Gastroesophageal sphincter (tissue), 4 donors: ENCODE data around the gene FBXO42. TPM values are rescaled to one million over a fixed set of nuclear protein-coding genes. Genes with fewer than 3 reads are reported as not detected.
"Not testable (repeated sequence)": the region's sequence is repeated elsewhere in the genome, so short reads cannot be mapped to it uniquely, and the experiment has no call there.

Experiments
- ATAC-seq: fragments of 150-250 bp; one replicate; pipeline ENCODE4 v1.9.1; 2016; ENCODE audit warnings: mild to moderate bottlenecking, moderate library complexity
- H3K27ac ChIP-seq, 4 donors: fragments of 200-600 bp; sonication (generic) in 3 of 4; 1 replicate in 3 of 4; 2 replicates in 1 of 4; pipeline ENCODE4 v1.5.1; 2016 to 2019
- H3K27me3 ChIP-seq: fragments of 200-600 bp; sonication (generic); one replicate; pipeline ENCODE4 v1.5.1; 2019
- H3K36me3 ChIP-seq, 2 donors: fragments of 200-600 bp; sonication (generic); one replicate each; pipeline ENCODE4 v1.5.1; 2019; ENCODE audit warnings: control low read depth in 1 of 2
- H3K4me1 ChIP-seq, 3 donors: fragments of 200-600 bp; sonication (generic); 1 replicate in 2 of 3; 2 replicates in 1 of 3; pipeline ENCODE4 v1.5.1; 2016 to 2019; ENCODE audit warnings: control low read depth in 2 of 3
- H3K4me3 ChIP-seq, 2 donors: fragments of 200-600 bp; sonication (generic); one replicate each; pipeline ENCODE4 v1.5.1; 2019; ENCODE audit warnings: mild to moderate bottlenecking in 1 of 2, moderate library complexity in 1 of 2
- H3K9me3 ChIP-seq, 3 donors: fragments of 200-600 bp; sonication (generic); one replicate each; pipeline ENCODE4 v1.5.1; 2017 to 2019; ENCODE audit warnings: control low read depth in 2 of 3
- CTCF ChIP-seq, 4 experiments: fragments of 200-600 bp in 2 of 4; fragments of 450-650 bp in 2 of 4; sonication (generic) in 1 of 4; IDR thresholded peaks; one replicate each; pipeline ENCODE4 v1.5.1; 2017 to 2019; ENCODE audit warnings: antibody characterized with exemption in 4 of 4, mild to moderate bottlenecking in 2 of 4, moderate library complexity in 2 of 4
- EP300 ChIP-seq: sonication (generic); formaldehyde crosslinking; IDR thresholded peaks from one replicate; pipeline ENCODE4 v1.6.1; 2017; ENCODE audit warnings: antibody characterized with exemption, mild to moderate bottlenecking
- POLR2A ChIP-seq, 2 donors: fragments of 450-650 bp; IDR thresholded peaks; one replicate each; pipeline ENCODE4 v1.6.1; 2017; ENCODE audit warnings: antibody characterized with exemption in 2 of 2, mild to moderate bottlenecking in 2 of 2, moderate library complexity in 1 of 2
- POLR2AphosphoS5 ChIP-seq: sonication (generic); formaldehyde crosslinking; IDR thresholded peaks from one replicate; pipeline ENCODE4 v1.6.1; 2017; ENCODE audit warnings: antibody characterized with exemption
- WGBS, 2 donors: methylation state at CpG; one replicate each; pipeline ENCODE4 v1.1.5; 2018; ENCODE audit warnings: low coverage in 1 of 2; 5-methylcytosine and 5-hydroxymethylcytosine counted together
- total RNA-seq, 4 donors: library from RNA; depleted of rRNA; stranded (reverse); fragments of >200 nt; gene quantifications; one replicate each; pipeline ENCODE4 v1.1.0, GENCODE V29; 2016

FBXO42 gene
- total RNA-seq, 4 donors from 2014 or later, result 26.8 to 33.0 (median 29.7) TPM

- Histone ChIP-seq H3K4me3 (no peak overlapping the region), H3K27ac (no peak overlapping the region), H3K4me1 (peaks cover 0 to 24% (median 7%) of the 10 kb centered on the region in 3 donors), H3K27me3 (peaks cover under 1% of the 10 kb centered on the region), H3K36me3 (no peaks in the 10 kb centered on the region), H3K9me3 (no peaks in the 10 kb centered on the region)
- TF ChIP-seq POLR2A (IDR thresholded peaks at IDR 0.05) (no peak), EP300 (no peak), POLR2AphosphoS5 (no peak), CTCF (IDR thresholded peaks at IDR 0.05) (no peak)
- no peak for ATAC-seq
- no CpG with 5 or more reads among the region's 4 CpGs for WGBS, 2 donors
These were observed 132.2 kb downstream of the FBXO42 start for GRCh38 chr1:16219968-16220500.

GRCh38 chr1:16218674-16219071 is 133.6 kb downstream of the FBXO42 start:
- H3K4me1 ChIP-seq, result peaks cover 0 to 24% (median 7%) of the 10 kb centered on the region in 3 donors
- no peak overlapping the region for H3K27ac ChIP-seq
- no peaks in the 10 kb centered on the region for H3K9me3 ChIP-seq
- no peaks in the 10 kb centered on the region for H3K36me3 ChIP-seq
- ATAC-seq, result no peak
- WGBS, 2 donors, result 93% methylated on average over 6 of the region's 6 CpGs
- H3K4me3 ChIP-seq, result no peak overlapping the region
- H3K27me3 ChIP-seq, result no peaks in the 10 kb centered on the region
- no peak for TF ChIP-seq POLR2A (IDR thresholded peaks at IDR 0.05)
- no peak for TF ChIP-seq CTCF (IDR thresholded peaks at IDR 0.05)

GRCh38 chr1:16218014-16218673 is 134.1 kb downstream of the FBXO42 start:
- no peaks in the 10 kb centered on the region for H3K9me3 ChIP-seq
- ATAC-seq, result no peak
- peaks cover 0 to 24% (median 7%) of the 10 kb centered on the region in 3 donors for H3K4me1 ChIP-seq
- TF ChIP-seq POLR2AphosphoS5 (no peak), EP300 (no peak)
- H3K27ac ChIP-seq, result peak overlapping the region in 3 of 4 donors; percentile 55 to 79 (median 73)
- 60 to 100% methylated on average over 2 to 3 of the region's 12 CpGs for WGBS, 2 donors
- H3K4me3 ChIP-seq, result peak overlapping the region in 1 of 2 donors; percentile 50
- H3K36me3 ChIP-seq, result no peaks in the 10 kb centered on the region
- no peaks in the 10 kb centered on the region for H3K27me3 ChIP-seq

- TF ChIP-seq EP300, result no peak
- peak; percentile 58 for TF ChIP-seq POLR2AphosphoS5
- no peak for TF ChIP-seq CTCF (IDR thresholded peaks at IDR 0.05)
- no peak for TF ChIP-seq POLR2A (IDR thresholded peaks at IDR 0.05)
- H3K27me3 ChIP-seq, result no peaks in the 10 kb centered on the region
- peaks cover 0 to 24% (median 7%) of the 10 kb centered on the region in 3 donors for H3K4me1 ChIP-seq
- ATAC-seq, result peak; percentile 98
- 0% methylated on average over 4 of the region's 46 CpGs; no CpG with 5 or more reads in 1 of the 2 donors for WGBS, 2 donors
- H3K4me3 ChIP-seq, result peak overlapping the region; percentile 33 to 50
- no peaks in the 10 kb centered on the region for H3K36me3 ChIP-seq
- no peaks in the 10 kb centered on the region for H3K9me3 ChIP-seq
- H3K27ac ChIP-seq, result peak overlapping the region in 3 of 4 donors; percentile 59 to 79 (median 73)
These were observed 135.1 kb downstream of the FBXO42 start for GRCh38 chr1:16217061-16217785.

GRCh38 chr1:16215882-16216753 is 136.2 kb downstream of the FBXO42 start:
- Histone ChIP-seq H3K9me3 (no peaks in the 10 kb centered on the region), H3K27ac (peak overlapping the region in 3 of 4 donors; percentile 59 to 79 (median 71)), H3K4me1 (peaks cover 0 to 24% (median 7%) of the 10 kb centered on the region in 3 donors), H3K4me3 (peak overlapping the region; percentile 33 to 50), H3K27me3 (no peaks in the 10 kb centered on the region), H3K36me3 (no peaks in the 10 kb centered on the region)
- peak; percentile 34 for ATAC-seq
- TF ChIP-seq EP300 (no peak), CTCF (IDR thresholded peaks at IDR 0.05) (no peak), POLR2A (IDR thresholded peaks at IDR 0.05) (no peak), POLR2AphosphoS5 (no peak)
- WGBS, 2 donors, result 0 to 9% methylated on average over 5 to 11 of the region's 33 CpGs

GRCh38 chr1:16215240-16215639 is 137.0 kb downstream of the FBXO42 start:
- ATAC-seq, H3K9me3 ChIP-seq, H3K27me3 ChIP-seq, H3K27ac ChIP-seq, H3K36me3 ChIP-seq, H3K4me3 ChIP-seq: not testable (repeated sequence)
- H3K4me1 ChIP-seq, result peaks cover 0 to 24% (median 7%) of the 10 kb centered on the region in 3 donors
- WGBS, 2 donors, result 74 to 100% methylated on average over 3 to 4 of the region's 14 CpGs

GRCh38 chr1:16213544-16213943 is 138.7 kb downstream of the FBXO42 start:
- H3K27ac ChIP-seq, H3K9me3 ChIP-seq, H3K36me3 ChIP-seq, ATAC-seq, H3K27me3 ChIP-seq, H3K4me3 ChIP-seq: not testable (repeated sequence)
- 83 to 87% methylated on average over 2 to 3 of the region's 3 CpGs for WGBS, 2 donors
- peaks cover 0 to 24% (median 7%) of the 10 kb centered on the region in 3 donors for H3K4me1 ChIP-seq
